ENCODE data around the gene TMEM117.

GRCh38 chr12:43827093-43827492 is 8.8 kb upstream of the TMEM117 start:
- TF ChIP-seq CTCF (tag by site-specific recombination; IDR thresholded peaks at IDR 0.05) = no peak
- no peak for TF ChIP-seq ZNF174 (tag by site-specific recombination; IDR thresholded peaks at IDR 0.05)
- TF ChIP-seq ZNF280C (tag by site-specific recombination; IDR thresholded peaks at IDR 0.05) = no peak
- TF ChIP-seq ZNF394 (tag by site-specific recombination; IDR thresholded peaks at IDR 0.05; ENCODE audit: borderline replicate concordance) = no peak
- no peak for TF ChIP-seq ZNF398 (tag by site-specific recombination; IDR thresholded peaks at IDR 0.05)
- TF ChIP-seq ZNF138 (tag by site-specific recombination; IDR thresholded peaks at IDR 0.05; ENCODE audit: borderline replicate concordance) = no peak
- TF ChIP-seq ZNF626 (tag by site-specific recombination; IDR thresholded peaks at IDR 0.05) = no peak
